ENCODE results near the gene PAX5.

Gene PAX5

DNA sequence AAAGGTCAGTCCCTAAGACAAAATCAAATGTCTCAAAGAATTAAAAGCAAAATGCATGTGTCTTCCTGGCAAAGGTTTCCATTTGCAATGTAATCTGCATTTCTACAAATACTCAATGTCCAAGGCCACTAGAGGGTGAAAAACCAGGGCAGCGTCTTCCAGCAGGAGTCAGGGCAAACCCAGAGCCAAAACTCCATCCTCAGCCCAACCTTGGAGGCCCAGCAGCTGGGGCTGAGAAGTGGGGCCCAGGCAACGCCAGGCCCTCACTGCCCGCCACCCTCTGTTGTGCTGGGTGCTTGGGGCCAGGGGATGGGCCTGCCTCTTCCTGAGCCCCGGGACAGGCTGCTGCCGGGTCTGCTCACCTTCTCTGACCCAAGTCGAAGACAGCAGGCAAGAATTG is 200.1 kb downstream of the PAX5 start:
- no peak for DNase-seq (ENCODE audit: low spot score)
- in situ Hi-C loops (cut with MboI; ENCODE audit: low pct_unique_long_range_greater_than_20kb, low sequenced_read_pairs, unreplicated experiment) = no loop called here
- TF ChIP-seq, protein P1, sequence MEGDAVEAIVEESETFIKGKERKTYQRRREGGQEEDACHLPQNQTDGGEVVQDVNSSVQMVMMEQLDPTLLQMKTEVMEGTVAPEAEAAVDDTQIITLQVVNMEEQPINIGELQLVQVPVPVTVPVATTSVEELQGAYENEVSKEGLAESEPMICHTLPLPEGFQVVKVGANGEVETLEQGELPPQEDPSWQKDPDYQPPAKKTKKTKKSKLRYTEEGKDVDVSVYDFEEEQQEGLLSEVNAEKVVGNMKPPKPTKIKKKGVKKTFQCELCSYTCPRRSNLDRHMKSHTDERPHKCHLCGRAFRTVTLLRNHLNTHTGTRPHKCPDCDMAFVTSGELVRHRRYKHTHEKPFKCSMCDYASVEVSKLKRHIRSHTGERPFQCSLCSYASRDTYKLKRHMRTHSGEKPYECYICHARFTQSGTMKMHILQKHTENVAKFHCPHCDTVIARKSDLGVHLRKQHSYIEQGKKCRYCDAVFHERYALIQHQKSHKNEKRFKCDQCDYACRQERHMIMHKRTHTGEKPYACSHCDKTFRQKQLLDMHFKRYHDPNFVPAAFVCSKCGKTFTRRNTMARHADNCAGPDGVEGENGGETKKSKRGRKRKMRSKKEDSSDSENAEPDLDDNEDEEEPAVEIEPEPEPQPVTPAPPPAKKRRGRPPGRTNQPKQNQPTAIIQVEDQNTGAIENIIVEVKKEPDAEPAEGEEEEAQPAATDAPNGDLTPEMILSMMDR (IDR thresholded peaks at IDR 0.05; ENCODE audit: extremely low read depth, insufficient read depth, missing control alignments) = no peak

DNA sequence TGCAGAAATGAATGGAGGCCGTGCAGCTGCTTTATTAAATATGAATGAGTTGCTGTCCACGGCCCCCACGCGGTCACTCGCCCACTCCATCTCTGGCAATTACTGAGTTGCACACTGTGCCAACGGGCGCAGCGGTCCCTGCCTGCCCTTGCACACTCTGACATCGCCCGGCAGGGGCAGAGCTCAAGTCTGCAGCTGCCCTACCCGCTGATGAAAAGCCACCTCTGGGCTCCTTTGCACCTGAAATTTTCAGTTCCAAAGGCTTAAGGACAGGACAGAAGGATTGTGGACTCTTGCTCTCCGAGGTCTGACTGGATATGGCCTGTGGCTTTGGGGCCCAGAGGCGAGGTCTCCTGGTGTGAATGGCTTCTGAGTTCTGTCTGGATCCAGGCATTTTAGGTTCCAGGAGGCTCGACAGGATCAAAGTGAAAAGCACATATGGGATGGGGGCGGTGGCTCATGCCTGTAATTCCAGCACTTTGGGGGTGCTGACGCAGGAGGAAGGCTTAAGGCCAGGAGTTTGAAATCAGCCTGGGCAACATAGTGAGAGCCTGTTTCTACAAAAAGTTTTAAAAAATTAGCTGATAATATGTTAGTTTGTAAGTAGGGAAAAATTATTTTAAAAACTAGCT is 201.8 kb downstream of the PAX5 start:
- in situ Hi-C loops (cut with MboI; ENCODE audit: low pct_unique_long_range_greater_than_20kb, low sequenced_read_pairs, unreplicated experiment) = no loop called here
- no peak for DNase-seq (ENCODE audit: low spot score)
- TF ChIP-seq, protein P1 (IDR thresholded peaks at IDR 0.05; ENCODE audit: extremely low read depth, insufficient read depth, missing control alignments) = no peak

DNA sequence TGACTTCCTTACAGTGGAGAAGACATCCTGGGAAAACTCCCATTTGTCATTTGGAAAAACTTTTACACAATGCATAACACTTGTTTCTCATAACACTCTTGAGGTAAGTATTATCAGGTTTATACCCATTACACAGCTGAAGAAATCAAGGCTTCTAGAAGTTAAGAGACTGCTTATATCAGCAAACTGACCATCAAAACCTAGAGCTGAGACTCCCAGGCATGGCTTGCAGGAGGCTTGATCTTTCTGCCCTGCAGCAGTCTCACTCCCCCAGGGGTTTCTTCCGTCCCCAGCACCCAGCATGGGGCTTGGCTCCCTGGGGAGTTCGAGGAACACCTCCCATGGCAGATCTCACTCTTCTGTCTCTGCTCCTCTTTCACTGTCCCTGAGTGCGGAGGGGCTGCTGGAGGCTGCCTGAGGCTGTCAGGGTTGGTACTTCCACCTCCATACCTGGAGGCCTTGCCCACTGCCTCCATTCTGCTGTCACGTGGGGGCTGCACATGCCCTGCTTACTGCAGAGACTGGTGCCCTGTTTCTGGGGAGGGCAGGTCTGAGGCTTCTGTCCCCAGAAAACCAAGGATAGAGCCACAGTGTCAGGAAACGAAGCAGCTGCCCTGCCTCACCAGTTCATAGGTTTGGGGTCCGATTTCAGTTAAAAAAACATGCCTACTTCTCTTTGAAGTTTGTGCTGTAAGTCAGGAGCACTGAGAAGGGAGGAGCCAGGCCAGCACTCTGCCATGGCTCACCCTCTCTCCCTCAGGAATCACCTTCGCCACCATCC is 202.5 kb downstream of the PAX5 start:
- TF ChIP-seq, protein P1 (IDR thresholded peaks at IDR 0.05; ENCODE audit: extremely low read depth, insufficient read depth, missing control alignments) = no peak

DNA sequence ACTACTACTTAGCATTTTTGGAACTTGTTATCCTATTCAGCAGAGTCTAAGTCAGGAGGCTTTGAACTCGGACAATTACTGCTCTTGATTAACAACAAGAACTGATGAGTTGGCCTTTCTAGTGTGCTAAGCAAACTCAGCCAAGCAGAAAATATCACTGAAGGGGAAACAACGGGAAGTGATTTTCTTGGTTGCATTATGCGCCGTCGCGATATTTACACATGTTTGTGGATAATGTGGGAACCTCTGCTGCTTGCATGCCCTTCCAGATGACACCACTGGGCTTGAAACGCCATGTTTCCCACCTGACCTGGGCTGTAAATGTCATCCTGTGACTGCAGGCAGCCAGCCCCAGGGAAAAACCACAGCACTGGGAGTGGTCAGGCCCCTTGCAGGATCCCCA is 205.5 kb downstream of the PAX5 start:
- no peak for DNase-seq (ENCODE audit: low spot score)
- in situ Hi-C loops (cut with MboI; ENCODE audit: low pct_unique_long_range_greater_than_20kb, low sequenced_read_pairs, unreplicated experiment) = no loop called here
- TF ChIP-seq, protein P1 (IDR thresholded peaks at IDR 0.05; ENCODE audit: extremely low read depth, insufficient read depth, missing control alignments) = no peak

More for the DNA sequence above, 202.5 kb downstream of the PAX5 start:
- in situ Hi-C loops (cut with MboI; ENCODE audit: low pct_unique_long_range_greater_than_20kb, low sequenced_read_pairs, unreplicated experiment) = no loop called here
- no peak for DNase-seq (ENCODE audit: low spot score)

DNA sequence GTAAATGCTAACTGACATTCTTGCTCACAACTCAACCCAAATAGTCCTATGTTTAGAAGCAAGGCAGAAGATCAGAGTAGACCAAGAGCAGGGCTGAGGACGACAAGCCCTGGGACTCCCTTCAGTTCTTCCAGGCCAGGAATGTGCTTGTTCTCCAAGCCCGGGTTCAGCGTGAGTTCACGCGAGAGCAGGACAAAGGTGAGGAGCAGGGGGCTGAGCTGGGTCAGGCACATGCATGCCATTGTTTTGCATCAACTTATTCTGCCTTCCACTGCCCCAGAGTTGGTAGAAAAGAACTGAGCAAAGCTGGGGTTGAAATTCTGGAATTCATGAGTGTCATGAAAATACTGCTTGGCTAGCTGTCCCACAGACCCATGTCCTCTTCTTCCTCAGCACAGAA is 206.5 kb downstream of the PAX5 start:
- TF ChIP-seq, protein P1 (IDR thresholded peaks at IDR 0.05; ENCODE audit: extremely low read depth, insufficient read depth, missing control alignments) = no peak
- in situ Hi-C loops (cut with MboI; ENCODE audit: low pct_unique_long_range_greater_than_20kb, low sequenced_read_pairs, unreplicated experiment) = no loop called here
- no peak for DNase-seq (ENCODE audit: low spot score)

DNA sequence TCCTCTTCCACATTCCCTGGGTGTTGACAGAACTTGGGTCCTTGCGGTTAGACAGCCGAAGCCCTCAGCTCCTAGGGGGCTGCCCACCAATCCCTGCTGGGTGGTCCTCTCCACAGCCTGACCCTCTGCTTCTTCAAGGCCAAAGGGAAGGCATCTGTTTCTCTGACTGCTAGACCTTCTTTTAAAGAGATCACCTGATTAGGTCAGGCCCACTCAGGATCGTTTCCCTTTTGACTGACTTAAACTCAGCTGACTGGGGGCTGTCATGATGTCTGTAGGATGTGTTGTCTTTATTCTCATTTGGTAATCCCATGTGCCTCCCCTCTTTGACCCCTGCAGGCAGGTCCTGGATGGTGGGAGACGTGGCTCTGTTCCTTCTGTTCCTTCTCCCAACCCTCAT is 207.5 kb downstream of the PAX5 start:
- TF ChIP-seq, protein P1 (IDR thresholded peaks at IDR 0.05; ENCODE audit: extremely low read depth, insufficient read depth, missing control alignments) = no peak
- in situ Hi-C loops (cut with MboI; ENCODE audit: low pct_unique_long_range_greater_than_20kb, low sequenced_read_pairs, unreplicated experiment) = no loop called here
- DNase-seq (ENCODE audit: low spot score) = no peak

Data from GM13977 (cell line).